NCI-H187 treated with DMSO at 0.1 percent for 48 hours (cell line): ENCODE results near the gene ANAPC16.
"Not testable (repeated sequence)": the region's sequence is repeated elsewhere in the genome, so short reads cannot be mapped to it uniquely, and the experiment has no call there.

Source experiments
- DNase-seq: peaks from one replicate; lab custom pipeline; 2025; lab: John Stamatoyannopoulos, UW

Gene ANAPC16

DNA sequence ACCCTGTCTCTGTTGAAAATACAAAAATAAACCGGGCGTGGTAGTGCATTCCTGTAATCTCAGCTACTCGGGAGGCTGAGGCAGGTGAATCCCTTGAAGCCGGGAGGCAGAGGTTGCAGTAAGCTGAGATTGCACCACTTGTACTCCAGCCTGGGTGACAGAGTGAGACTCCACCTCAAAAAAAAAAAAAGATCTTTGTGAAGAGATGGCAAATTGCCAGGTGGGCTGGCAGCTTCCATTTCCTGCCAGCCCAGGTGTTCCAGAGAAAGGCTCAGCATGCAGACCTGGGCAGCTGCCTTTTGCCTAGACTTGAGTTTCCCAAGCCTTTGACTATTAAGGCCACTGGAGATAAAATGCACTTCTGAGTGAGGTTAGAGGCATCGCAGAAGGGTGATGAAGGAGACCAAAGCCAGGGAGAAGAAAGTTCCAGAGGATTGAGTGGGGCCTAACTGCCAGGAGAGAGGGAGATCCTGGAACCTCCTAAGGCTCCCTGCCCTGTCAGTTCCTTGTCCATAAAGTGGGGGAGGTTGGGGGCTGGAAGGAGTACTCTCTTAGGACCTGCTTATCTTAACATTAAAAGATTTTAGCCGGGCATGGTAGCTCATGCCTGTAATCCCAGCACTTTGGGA lies 47.9 kb downstream of the ANAPC16 start:
- peak; percentile 62 for DNase-seq

DNA sequence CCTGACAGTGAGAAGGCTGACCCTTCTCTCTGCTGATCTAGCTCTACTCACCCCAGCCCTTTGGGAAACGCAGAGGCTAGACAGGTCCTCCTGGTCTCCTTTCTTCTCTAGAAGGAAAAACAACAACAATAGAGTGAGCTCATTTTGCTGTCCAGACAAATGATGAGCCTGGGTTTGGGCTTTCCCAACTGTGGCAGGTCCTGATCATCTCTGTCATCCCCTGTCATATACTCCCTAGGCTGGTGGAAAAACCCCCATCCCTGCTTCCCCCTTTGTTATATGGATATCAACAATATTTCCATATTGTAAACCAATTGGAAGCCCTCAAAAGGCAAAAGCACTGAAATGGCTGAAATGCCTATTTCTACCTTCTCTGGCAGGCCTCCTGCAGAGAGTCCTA lies 48.7 kb downstream of the ANAPC16 start:
- DNase-seq: no peak

DNA sequence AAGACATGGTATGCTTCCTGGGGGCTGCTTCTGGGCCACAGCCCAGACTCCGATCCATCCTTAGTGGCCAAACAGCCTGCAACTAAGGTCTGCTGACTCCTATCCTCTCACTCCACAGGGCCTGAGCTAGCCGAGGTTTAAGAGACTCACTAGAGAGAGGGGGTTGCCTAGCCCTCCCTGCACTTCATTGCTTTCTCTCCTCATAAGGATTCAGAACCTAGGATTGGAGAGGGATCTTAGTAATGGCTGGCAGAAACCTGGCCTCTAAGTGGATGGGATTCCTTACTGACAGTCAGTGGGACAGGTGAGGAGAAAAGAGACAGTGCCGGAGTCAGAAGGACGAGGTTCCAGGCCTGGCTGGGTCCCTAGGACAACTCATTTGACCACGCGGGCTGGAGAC lies 49.7 kb downstream of the ANAPC16 start:
- no peak for DNase-seq

DNA sequence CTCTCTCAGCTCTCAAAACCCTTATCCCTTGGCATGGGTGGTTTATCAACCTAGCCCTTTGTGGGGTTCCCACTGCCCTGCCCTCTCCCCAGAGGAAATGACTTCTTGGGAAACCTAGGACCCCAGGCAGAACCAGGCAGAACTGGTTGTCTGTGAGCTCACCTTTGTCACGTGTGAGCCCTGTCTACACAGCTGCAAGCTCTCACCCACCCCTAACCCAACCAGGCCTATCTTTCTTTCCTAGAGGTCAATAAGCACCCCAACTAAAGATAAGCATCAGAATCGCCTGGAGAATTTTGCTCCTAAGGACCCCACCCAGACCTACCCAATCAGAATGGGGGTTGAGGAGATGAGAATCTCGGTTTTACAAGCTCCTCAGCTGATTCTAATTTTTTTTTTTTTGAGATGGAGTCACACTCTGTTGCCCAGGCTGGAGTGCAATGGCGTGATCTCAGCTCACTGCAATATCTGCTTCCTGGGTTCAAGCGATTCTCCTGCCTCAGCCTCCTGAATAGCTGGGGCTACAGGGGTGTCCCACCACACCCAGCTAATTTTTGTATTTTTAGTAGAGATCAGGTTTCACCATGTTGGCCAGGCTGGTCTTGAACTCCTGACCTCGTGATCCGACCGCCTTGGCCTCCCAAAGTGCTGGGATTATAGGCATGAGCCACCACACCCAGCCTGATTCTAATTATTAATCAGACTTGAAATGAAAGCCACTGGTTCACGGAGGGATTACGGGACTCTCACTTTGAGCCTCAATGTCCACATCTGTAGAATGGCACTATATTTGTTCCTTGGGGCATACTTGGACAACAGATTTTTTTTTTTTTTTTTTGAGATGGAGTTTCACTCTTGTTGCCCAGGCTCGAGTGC lies 50.4 kb downstream of the ANAPC16 start:
- no peak for DNase-seq

DNA sequence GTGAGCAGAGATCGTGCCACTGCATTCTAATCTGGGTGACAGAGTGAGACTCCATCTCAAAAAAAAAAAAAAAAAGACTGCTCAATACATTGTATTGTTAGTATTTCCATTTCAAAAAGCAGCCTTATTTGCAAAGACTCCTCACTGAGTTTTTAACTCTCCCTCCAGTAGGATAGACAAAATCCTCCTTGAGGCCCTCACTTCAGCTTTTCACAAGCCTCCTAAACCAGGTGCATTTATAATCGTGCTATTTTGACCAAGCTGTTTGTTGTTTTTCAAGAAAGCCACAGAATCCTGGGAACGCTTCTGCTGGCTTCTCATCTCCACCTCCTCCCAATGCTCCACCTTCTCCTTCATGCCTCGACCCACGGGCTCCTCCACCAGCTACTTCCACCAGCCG lies 51.6 kb downstream of the ANAPC16 start:
- DNase-seq: no peak

- no peak for DNase-seq
These were observed 52.1 kb downstream of the ANAPC16 start for GRCh38 chr10:72267819-72268399.

- not testable (repeated sequence) for DNase-seq
These were observed 52.8 kb downstream of the ANAPC16 start for GRCh38 chr10:72268475-72269200.

- DNase-seq: no peak
These were observed 54.9 kb downstream of the ANAPC16 start for GRCh38 chr10:72270607-72271281.

GRCh38 chr10:72272689-72273409 lies 57.0 kb downstream of the ANAPC16 start:
- no peak for DNase-seq

DNA sequence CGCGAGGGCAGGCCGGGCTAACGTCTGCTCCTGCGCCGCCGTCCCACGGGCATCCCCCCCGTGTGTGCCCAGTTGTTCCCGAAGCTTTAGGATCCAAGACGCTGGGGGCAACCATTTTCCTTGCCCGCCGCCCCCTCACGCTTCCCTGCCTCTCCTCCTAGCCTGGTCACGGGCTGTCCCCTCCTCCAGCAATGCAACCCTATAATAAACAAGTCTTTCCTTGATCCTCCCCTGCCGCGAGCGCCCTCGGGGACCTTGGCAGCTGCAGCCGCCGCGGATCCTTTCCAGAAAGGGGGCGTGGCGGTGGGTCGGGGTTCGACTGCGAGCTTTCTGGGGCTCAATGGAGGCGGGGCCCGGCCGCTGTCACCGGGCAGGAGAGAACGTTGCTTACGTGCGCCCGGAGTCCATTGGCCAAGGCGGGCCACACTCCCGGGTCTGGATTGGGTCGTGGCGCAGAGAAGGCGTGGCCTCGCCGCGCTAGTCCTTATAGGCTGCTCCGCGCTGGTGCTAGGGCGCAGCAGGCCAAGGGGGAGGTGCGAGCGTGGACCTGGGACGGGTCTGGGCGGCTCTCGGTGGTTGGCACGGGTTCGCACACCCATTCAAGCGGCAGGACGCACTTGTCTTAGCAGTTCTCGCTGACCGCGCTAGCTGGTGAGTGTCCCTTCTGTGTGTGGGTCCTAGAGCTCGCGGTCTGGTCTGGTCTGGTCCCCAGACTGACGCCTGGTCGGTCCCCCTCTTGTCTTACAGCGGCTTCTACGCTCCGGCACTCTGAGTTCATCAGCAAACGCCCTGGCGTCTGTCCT lies 57.8 kb downstream of the ANAPC16 start, which contains the start of gene DDIT4:
TSS of gene DDIT4 (plus strand) at position 515 of the 803 bp plus-strand sequence. CDS start 293 bp downstream, outside the sequence.
- peak; percentile 75 for DNase-seq

GRCh38 chr10:72274213-72274729 lies 58.5 kb downstream of the ANAPC16 start:
- DNase-seq: no peak

DNA sequence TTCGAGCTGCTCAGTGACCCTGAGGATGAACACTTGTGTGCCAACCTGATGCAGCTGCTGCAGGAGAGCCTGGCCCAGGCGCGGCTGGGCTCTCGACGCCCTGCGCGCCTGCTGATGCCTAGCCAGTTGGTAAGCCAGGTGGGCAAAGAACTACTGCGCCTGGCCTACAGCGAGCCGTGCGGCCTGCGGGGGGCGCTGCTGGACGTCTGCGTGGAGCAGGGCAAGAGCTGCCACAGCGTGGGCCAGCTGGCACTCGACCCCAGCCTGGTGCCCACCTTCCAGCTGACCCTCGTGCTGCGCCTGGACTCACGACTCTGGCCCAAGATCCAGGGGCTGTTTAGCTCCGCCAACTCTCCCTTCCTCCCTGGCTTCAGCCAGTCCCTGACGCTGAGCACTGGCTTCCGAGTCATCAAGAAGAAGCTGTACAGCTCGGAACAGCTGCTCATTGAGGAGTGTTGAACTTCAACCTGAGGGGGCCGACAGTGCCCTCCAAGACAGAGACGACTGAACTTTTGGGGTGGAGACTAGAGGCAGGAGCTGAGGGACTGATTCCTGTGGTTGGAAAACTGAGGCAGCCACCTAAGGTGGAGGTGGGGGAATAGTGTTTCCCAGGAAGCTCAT lies 59.0 kb downstream of the ANAPC16 start:
- no peak for DNase-seq

DNA sequence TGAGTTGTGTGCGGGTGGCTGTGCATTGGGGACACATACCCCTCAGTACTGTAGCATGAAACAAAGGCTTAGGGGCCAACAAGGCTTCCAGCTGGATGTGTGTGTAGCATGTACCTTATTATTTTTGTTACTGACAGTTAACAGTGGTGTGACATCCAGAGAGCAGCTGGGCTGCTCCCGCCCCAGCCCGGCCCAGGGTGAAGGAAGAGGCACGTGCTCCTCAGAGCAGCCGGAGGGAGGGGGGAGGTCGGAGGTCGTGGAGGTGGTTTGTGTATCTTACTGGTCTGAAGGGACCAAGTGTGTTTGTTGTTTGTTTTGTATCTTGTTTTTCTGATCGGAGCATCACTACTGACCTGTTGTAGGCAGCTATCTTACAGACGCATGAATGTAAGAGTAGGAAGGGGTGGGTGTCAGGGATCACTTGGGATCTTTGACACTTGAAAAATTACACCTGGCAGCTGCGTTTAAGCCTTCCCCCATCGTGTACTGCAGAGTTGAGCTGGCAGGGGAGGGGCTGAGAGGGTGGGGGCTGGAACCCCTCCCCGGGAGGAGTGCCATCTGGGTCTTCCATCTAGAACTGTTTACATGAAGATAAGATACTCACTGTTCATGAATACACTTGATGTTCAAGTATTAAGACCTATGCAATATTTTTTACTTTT lies 59.7 kb downstream of the ANAPC16 start:
- no peak for DNase-seq

DNA sequence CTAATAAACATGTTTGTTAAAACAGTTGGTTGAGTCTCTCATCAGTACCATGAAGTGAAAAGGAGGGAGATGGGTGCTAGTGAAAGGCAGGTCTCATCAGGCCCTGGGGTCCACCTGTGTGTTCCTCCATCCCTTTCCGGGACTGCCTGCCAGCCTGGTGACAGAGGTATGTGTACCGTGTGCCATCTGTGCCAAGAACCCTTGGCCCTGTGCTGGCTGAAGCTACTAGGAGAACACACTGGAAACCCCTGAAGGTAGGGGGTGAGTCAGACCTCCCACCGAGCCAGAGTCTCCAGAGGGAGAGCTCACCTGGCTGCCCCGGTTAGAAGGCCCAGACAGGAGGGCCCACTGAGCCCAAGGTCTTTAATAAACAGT lies 60.2 kb downstream of the ANAPC16 start:
- no peak for DNase-seq

DNA sequence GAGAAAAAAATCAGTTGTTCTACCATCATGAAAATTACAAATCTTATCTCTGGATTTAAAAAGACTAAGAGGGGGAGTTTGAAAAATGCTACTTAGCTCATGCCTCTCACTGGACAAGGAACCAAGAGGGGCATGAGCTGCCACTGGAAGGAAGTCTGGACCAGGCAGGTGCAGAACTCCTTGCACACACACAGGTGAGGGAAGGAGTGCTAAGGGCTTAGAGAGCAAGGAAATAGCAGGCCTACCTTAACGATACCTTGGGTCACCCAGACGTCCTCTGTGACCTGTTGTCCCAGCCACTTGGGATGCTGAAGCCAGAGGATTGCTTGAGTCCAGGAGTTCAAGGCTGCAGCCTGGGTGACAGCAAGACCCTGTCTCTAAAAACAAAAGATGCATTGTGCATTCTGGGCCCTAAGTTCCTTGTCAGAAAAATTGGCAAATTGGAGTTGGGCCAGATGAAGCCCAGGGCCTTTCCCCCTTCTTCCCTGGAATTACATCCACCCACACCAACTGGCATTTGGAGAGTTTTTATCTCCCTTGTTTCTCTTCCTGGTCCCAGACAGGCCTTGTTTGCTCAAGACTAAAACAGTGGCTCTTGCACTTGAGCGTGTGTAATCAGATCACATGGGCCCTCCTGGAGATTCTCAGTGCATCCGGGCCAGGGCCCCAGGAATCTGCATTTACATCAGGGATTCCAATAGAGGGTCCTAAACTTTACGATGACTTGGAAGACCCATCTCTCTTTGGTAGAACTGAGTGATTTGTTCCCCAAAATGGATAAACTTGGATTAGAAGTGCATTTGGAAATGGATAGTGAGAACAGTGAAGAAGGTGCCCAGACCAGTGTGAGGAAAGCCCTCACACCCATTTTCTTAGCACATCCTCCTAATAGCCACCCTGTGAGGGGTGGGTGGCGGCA lies 60.9 kb downstream of the ANAPC16 start:
- no peak for DNase-seq

DNA sequence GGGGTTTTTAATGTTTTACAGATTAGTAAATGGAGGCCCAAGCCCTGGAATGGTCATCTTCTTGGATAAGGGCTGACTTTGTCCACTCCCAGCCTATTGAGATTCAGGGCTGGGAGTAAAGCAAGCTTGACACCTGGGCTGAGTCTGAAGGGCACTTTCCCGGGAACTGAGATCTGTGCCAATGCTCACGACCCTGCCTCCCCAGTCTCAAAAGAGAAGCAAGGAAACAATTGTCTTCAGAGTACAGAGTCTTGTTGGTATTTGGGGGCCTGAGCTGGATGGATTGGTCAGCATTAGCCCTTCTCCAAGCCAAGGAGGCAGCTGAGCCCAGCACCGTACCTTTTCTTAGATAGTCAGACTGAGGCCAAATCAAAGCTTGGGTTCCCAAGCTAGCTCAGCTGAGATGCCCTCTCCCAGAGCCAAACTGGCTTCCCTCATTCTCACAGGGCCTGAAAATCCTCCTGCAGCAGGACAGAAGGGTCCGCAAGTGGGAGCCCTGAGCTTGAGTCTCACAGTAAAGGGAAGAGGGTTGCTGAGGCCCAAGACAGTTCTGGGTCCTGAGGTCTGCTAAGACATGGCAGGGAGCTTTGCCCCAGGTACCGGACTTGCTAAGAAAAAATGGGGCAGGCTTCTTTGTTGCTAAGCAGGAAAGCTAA lies 61.7 kb downstream of the ANAPC16 start:
- DNase-seq: no peak

GRCh38 chr10:72277996-72278667 lies 62.3 kb downstream of the ANAPC16 start:
- DNase-seq: no peak
